Trophoblast cell (in vitro differentiated cells and primary cell): ENCODE results near the gene SND1.
A peak's percentile ranks its signal among the peaks of the same experiment; 100 is the strongest.

Source experiments
- DNase-seq, 2 donors: peaks; one replicate each; pipeline ENCODE4 v3.0.0-alpha.2; 2016
- H2AFZ ChIP-seq: 2 replicates; pipeline ENCODE4 v1.6.1; 2013; ENCODE audit warnings: low read length, moderate library complexity, mild to moderate bottlenecking; ENCODE audit not compliant: insufficient read depth, poor library complexity
- H2AK5ac ChIP-seq: 2 replicates; pipeline ENCODE4 v1.6.1; 2013; ENCODE audit warnings: mild to moderate bottlenecking, low read length
- H2BK120ac ChIP-seq: 2 replicates; pipeline ENCODE4 v1.6.1; 2013; ENCODE audit warnings: low read length, mild to moderate bottlenecking, moderate library complexity; ENCODE audit not compliant: insufficient read depth, poor library complexity
- H2BK12ac ChIP-seq: 2 replicates; pipeline ENCODE4 v1.6.1; 2013; ENCODE audit warnings: mild to moderate bottlenecking, low read length, moderate library complexity
- H2BK5ac ChIP-seq: 2 replicates; pipeline ENCODE4 v1.6.1; 2013; ENCODE audit warnings: low read length, low read depth, moderate library complexity, mild to moderate bottlenecking; ENCODE audit not compliant: poor library complexity
- H3K14ac ChIP-seq: 2 replicates; pipeline ENCODE4 v1.6.1; 2013; ENCODE audit warnings: mild to moderate bottlenecking, low read length
- H3K18ac ChIP-seq: 2 replicates; pipeline ENCODE4 v1.6.1; 2013; ENCODE audit warnings: mild to moderate bottlenecking, low read length
- H3K23ac ChIP-seq: 2 replicates; pipeline ENCODE4 v1.6.1; 2013; ENCODE audit warnings: low read length
- H3K27ac ChIP-seq: 2 replicates; pipeline ENCODE4 v1.5.1; 2013; ENCODE audit warnings: low read depth, mild to moderate bottlenecking, inconsistent platforms, low read length, moderate library complexity
- H3K27me3 ChIP-seq: 2 replicates; pipeline ENCODE4 v1.6.1; 2013; ENCODE audit warnings: inconsistent platforms, mild to moderate bottlenecking, low read length, moderate library complexity; ENCODE audit not compliant: insufficient read depth
- H3K36me3 ChIP-seq, 2 experiments: 1 replicate in 1 of 2; 2 replicates in 1 of 2; pipeline ENCODE4 v1.6.1; 2013; ENCODE audit warnings: low read length in 2 of 2, mild to moderate bottlenecking in 2 of 2, moderate library complexity in 1 of 2; ENCODE audit not compliant: insufficient read depth in 2 of 2, control insufficient read depth in 1 of 2
- H3K4ac ChIP-seq: 2 replicates; pipeline ENCODE4 v1.6.1; 2013; ENCODE audit warnings: low read depth, mild to moderate bottlenecking, low read length, moderate library complexity
- H3K4me1 ChIP-seq, 2 experiments: 1 replicate in 1 of 2; 2 replicates in 1 of 2; pipeline ENCODE4 v1.6.1; 2013; ENCODE audit warnings: low read length in 2 of 2, mild to moderate bottlenecking in 2 of 2, moderate library complexity in 1 of 2; ENCODE audit not compliant: insufficient read depth in 2 of 2, control insufficient read depth in 1 of 2
- H3K4me2 ChIP-seq: 2 replicates; pipeline ENCODE4 v1.6.1; 2013; ENCODE audit warnings: inconsistent platforms, mild to moderate bottlenecking, low read length, moderate library complexity
- H3K4me3 ChIP-seq: 2 replicates; pipeline ENCODE4 v1.5.1; 2013; ENCODE audit warnings: mild to moderate bottlenecking, low read depth, low read length, inconsistent platforms
- H3K79me1 ChIP-seq: one replicate; pipeline ENCODE4 v1.6.1; 2013; ENCODE audit warnings: low read length
- H3K79me2 ChIP-seq: 2 replicates; pipeline ENCODE4 v1.6.1; 2013; ENCODE audit warnings: low read length, mild to moderate bottlenecking; ENCODE audit not compliant: control insufficient read depth, insufficient read depth, poor library complexity
- H3K9ac ChIP-seq: 2 replicates; pipeline ENCODE4 v1.6.1; 2013; ENCODE audit warnings: mild to moderate bottlenecking, low read length
- H3K9me3 ChIP-seq: 2 replicates; pipeline ENCODE4 v1.6.1; 2013; ENCODE audit warnings: low read depth, mild to moderate bottlenecking, control low read depth, inconsistent platforms, low read length; ENCODE audit not compliant: insufficient read depth
- H4K12ac ChIP-seq: 2 replicates; pipeline ENCODE4 v1.6.1; 2013; ENCODE audit warnings: low read depth, mild to moderate bottlenecking, low read length, moderate library complexity
- H4K8ac ChIP-seq: 2 replicates; pipeline ENCODE4 v1.6.1; 2013; ENCODE audit warnings: low read depth, mild to moderate bottlenecking, low read length, moderate library complexity
- H4K91ac ChIP-seq: one replicate; pipeline ENCODE4 v1.6.1; 2013; ENCODE audit warnings: low read depth, mild to moderate bottlenecking, low read length, moderate library complexity
- WGBS: extraction: QIAGEN DNeasy Blood & Tissue Kit; methylation state at CpG from one replicate; pipeline ENCODE4 v1.1.7; 2013; ENCODE audit warnings: missing lambda C conversion rate; ENCODE audit not compliant: insufficient read length, insufficient coverage; ENCODE audit errors: extremely low coverage; 5-methylcytosine and 5-hydroxymethylcytosine counted together

Gene SND1

GRCh38 chr7:127769137-127769536 lies 117.1 kb downstream of the SND1 start:
- H3K4ac ChIP-seq = no peak overlapping the region
- no peak overlapping the region for H3K4me3 ChIP-seq
- H3K27me3 ChIP-seq = no peaks in the 10 kb centered on the region
- H3K9me3 ChIP-seq = no peaks in the 10 kb centered on the region
- no peak overlapping the region for H2AFZ ChIP-seq
- H3K4me1 ChIP-seq = peaks cover 0 to 2% of the 10 kb centered on the region in 2 experiments
- no peak overlapping the region for H2BK5ac ChIP-seq
- no peak overlapping the region for H3K4me2 ChIP-seq
- no peak overlapping the region for H2AK5ac ChIP-seq
- DNase-seq = no peak
- H3K79me2 ChIP-seq = no peaks in the 10 kb centered on the region
- no peak overlapping the region for H2BK12ac ChIP-seq
- no peak overlapping the region for H2BK120ac ChIP-seq
- no CpG with 5 or more reads among the region's 4 CpGs for WGBS
- no peak overlapping the region for H3K27ac ChIP-seq
- no peak overlapping the region for H3K23ac ChIP-seq
- no peak overlapping the region for H4K12ac ChIP-seq
- H4K91ac ChIP-seq = no peak overlapping the region
- H3K79me1 ChIP-seq = no peaks in the 10 kb centered on the region
- no peak overlapping the region for H3K9ac ChIP-seq
- H3K18ac ChIP-seq = no peak overlapping the region
- H4K8ac ChIP-seq = no peak overlapping the region
- H3K36me3 ChIP-seq = peaks cover 0 to 2% of the 10 kb centered on the region in 2 experiments
- no peak overlapping the region for H3K14ac ChIP-seq

- Histone ChIP-seq H4K91ac (no peak overlapping the region), H2BK5ac (no peak overlapping the region), H3K9ac (no peak overlapping the region), H3K9me3 (no peaks in the 10 kb centered on the region), H3K79me2 (no peaks in the 10 kb centered on the region), H3K18ac (no peak overlapping the region), H3K4me1 (peaks cover 0 to 2% of the 10 kb centered on the region in 2 experiments), H3K79me1 (no peaks in the 10 kb centered on the region), H3K27ac (no peak overlapping the region), H3K4me2 (no peak overlapping the region), H2AK5ac (no peak overlapping the region), H2BK120ac (no peak overlapping the region), H2BK12ac (no peak overlapping the region), H3K36me3 (no peaks in the 10 kb centered on the region), H3K4ac (no peak overlapping the region), H3K23ac (no peak overlapping the region), H3K27me3 (no peaks in the 10 kb centered on the region), H4K12ac (no peak overlapping the region), H4K8ac (no peak overlapping the region), H2AFZ (no peak overlapping the region), H3K14ac (no peak overlapping the region), H3K4me3 (no peak overlapping the region)
- no CpG with 5 or more reads among the region's 4 CpGs for WGBS
- peak in 1 of 2 donors; percentile 19 for DNase-seq
Measured at GRCh38 chr7:127769696-127770400, 117.9 kb downstream of the SND1 start.

- H2AK5ac ChIP-seq = no peak overlapping the region
- H2BK5ac ChIP-seq = no peak overlapping the region
- H3K14ac ChIP-seq = no peak overlapping the region
- no peak overlapping the region for H3K4me2 ChIP-seq
- no peaks in the 10 kb centered on the region for H3K79me1 ChIP-seq
- DNase-seq = peak in 1 of 2 donors; percentile 20
- H3K4me3 ChIP-seq = no peak overlapping the region
- H4K12ac ChIP-seq = no peak overlapping the region
- no peaks in the 10 kb centered on the region for H3K36me3 ChIP-seq
- no peaks in the 10 kb centered on the region for H3K79me2 ChIP-seq
- H3K9me3 ChIP-seq = no peaks in the 10 kb centered on the region
- no peak overlapping the region for H3K4ac ChIP-seq
- WGBS = no CpG with 5 or more reads among the region's 4 CpGs
- no peak overlapping the region for H3K23ac ChIP-seq
- H4K8ac ChIP-seq = no peak overlapping the region
- no peak overlapping the region for H3K9ac ChIP-seq
- peaks cover 0 to 2% of the 10 kb centered on the region in 2 experiments for H3K4me1 ChIP-seq
- no peaks in the 10 kb centered on the region for H3K27me3 ChIP-seq
- no peak overlapping the region for H3K18ac ChIP-seq
- H2BK12ac ChIP-seq = no peak overlapping the region
- no peak overlapping the region for H2BK120ac ChIP-seq
- H3K27ac ChIP-seq = no peak overlapping the region
- no peak overlapping the region for H2AFZ ChIP-seq
- no peak overlapping the region for H4K91ac ChIP-seq
Measured at GRCh38 chr7:127770885-127771284, 118.9 kb downstream of the SND1 start.

GRCh38 chr7:127771707-127772106 lies 119.7 kb downstream of the SND1 start:
- Histone ChIP-seq H3K18ac (no peak overlapping the region), H3K36me3 (no peaks in the 10 kb centered on the region), H3K79me1 (no peaks in the 10 kb centered on the region), H3K4me1 (peaks cover 0 to 2% of the 10 kb centered on the region in 2 experiments), H4K12ac (no peak overlapping the region), H3K9ac (no peak overlapping the region), H3K27ac (no peak overlapping the region), H3K4me3 (no peak overlapping the region), H3K4me2 (no peak overlapping the region), H3K79me2 (no peaks in the 10 kb centered on the region), H3K14ac (no peak overlapping the region), H4K8ac (no peak overlapping the region), H3K23ac (no peak overlapping the region), H2AK5ac (no peak overlapping the region), H4K91ac (no peak overlapping the region), H2AFZ (no peak overlapping the region), H3K4ac (no peak overlapping the region), H3K27me3 (no peaks in the 10 kb centered on the region), H2BK120ac (no peak overlapping the region), H2BK12ac (no peak overlapping the region), H3K9me3 (no peaks in the 10 kb centered on the region), H2BK5ac (no peak overlapping the region)
- no peak for DNase-seq
- WGBS = no CpG with 5 or more reads among the region's 5 CpGs
